ENCODE results near the gene FOSL1.

FOSL1 gene

DNA sequence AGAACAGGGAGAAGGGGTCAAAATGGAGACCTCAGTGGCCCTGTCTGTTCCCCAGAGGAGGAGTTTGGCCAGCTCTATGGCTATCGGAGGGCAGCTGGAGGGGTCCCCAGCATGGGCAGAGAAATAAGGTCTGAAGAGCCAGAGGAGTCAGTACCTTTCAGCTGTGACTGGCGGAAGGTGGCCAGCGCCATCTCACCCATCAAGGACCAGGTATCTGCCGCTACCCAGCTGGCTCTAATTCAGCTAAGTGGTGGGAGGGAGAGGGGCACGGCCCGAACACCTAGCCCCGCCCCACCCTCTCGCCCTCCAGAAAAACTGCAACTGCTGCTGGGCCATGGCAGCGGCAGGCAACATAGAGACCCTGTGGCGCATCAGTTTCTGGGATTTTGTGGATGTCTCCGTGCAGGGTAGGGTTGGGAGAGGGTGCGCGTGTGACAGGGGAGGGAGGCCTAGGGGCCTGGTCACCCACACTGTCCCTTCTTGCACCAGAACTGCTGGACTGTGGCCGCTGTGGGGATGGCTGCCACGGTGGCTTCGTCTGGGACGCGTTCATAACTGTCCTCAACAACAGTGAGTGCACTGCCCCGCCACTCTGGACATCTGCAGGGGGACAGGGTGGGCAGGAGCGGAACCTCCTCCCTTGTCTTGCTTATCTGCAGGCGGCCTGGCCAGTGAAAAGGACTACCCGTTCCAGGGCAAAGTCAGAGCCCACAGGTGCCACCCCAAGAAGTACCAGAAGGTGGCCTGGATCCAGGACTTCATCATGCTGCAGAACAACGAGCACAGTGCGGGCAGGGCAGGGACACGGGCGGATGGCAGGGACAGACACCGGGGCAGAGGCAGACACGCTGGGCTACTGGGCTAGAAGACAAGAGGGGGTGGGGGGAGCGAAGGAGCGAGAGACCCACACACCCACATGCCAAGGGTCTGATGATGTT lies 17.8 kb downstream of the FOSL1 start:
- DNase-seq (ENCODE audit: low read depth), result no peak

GRCh38 chr11:65880844-65881421 lies 19.3 kb downstream of the FOSL1 start:
- no peak for DNase-seq (ENCODE audit: low read depth)

- no peak for DNase-seq (ENCODE audit: low read depth)
Measured at GRCh38 chr11:65880027-65880426, 20.2 kb downstream of the FOSL1 start.

GRCh38 chr11:65879617-65880016 lies 20.6 kb downstream of the FOSL1 start, which contains the start of gene CTSW:
Gene CTSW, plus strand, starts transcription at chr11:65879837. Its CDS starts 18 bp downstream, at chr11:65879855.
- DNase-seq (ENCODE audit: low read depth), result no peak

DNA sequence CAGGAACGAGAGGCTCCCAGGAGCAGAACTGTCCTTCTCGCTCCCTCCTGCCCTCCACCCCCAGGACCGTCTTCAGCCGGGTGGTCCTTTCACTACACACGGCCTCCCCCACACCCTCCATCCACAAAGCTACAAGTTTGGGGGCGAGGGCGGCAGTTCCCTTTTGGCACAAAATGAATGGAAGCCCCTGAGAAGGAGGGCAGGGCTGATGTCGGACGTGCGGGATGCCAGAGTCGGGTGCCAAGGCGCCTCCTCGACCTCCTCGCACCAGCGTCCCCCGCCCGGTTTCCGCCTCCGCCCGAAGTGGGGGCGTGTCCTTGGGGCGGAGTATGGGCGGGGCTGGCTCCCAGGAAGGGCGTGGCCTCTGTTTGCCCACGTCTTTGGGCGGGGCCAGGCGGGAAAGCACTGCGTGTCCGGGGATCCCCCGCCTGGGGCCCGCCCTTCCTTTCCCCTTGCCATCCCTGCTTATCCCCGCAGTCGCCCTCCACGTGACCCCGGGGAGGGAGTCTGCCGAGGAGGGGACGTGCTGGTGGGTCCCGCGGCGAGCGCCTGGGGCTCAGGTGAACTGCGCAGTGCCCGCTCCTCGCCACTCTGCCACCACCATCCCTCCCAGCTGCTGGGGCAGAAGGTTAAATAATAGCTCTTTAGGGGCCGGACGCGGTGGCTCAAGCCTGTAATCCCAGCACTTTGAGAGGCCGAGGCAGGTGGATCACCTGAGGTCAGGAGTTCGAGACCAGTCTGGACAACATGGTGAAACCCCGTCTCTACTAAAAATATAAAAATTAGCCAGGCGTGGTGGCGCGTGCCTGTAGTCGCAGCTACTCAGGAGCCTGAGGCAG lies 26.7 kb downstream of the FOSL1 start:
- peak; percentile 96 for DNase-seq (ENCODE audit: low read depth)

- DNase-seq (ENCODE audit: low read depth), result no peak
Measured at GRCh38 chr11:65872586-65873317, 27.4 kb downstream of the FOSL1 start, which contains the start of gene EFEMP2. Gene EFEMP2, minus strand, starts transcription at chr11:65872800. Its CDS starts 446 bp downstream, at chr11:65872354.

GRCh38 chr11:65871811-65872548 lies 28.2 kb downstream of the FOSL1 start:
- no peak for DNase-seq (ENCODE audit: low read depth)

DNA sequence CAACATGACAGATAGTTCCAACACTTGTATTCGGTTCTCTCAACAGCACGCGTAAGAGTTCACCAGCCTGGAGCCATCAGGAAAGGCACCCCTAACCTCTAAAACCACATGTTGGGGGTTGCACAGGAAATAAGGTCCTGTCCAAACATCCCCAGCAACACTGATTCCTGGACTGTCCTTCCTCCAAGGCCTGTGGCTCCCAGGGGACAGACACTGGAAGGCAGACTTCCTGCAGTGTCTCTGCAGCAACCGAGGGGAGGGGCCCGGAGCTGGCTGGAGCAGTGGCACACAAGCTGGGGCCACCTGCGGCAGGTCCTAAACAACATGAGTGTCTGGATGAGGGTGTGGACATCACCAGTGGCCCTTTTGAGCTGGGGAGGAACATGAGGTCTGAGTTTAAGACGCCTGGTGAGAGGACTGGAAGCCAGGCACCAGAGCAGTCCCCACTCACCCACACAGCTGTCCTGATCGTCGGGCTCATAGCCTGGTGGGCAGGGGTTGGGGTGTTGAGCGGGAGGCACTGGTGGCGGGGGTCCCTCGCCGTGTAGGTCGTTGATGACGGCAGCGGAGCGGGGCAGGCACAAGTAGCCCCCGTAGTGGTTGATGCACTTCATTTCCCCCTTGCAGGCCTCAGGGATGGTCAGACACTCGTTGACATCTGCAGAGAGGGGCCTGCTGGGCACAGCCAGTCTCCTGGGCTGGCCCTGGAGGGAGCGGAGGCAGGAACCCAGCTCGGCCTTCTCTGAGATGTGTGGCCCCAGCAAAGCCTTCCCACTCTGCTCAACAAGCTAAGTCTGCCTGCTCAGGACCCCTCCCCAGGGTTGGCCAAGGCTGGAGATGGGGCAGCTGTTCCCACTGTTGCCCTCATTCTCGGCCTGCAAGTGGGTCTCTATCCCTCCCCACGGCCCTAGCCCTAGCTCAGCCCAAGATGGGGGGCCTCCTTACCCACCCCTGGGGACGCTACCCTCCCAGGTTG lies 29.2 kb downstream of the FOSL1 start:
- DNase-seq (ENCODE audit: low read depth), result no peak

GRCh38 chr11:65870307-65870658 lies 29.9 kb downstream of the FOSL1 start:
- DNase-seq (ENCODE audit: low read depth), result no peak

- DNase-seq (ENCODE audit: low read depth), result no peak
Measured at GRCh38 chr11:65869643-65870306, 30.4 kb downstream of the FOSL1 start.

DNA sequence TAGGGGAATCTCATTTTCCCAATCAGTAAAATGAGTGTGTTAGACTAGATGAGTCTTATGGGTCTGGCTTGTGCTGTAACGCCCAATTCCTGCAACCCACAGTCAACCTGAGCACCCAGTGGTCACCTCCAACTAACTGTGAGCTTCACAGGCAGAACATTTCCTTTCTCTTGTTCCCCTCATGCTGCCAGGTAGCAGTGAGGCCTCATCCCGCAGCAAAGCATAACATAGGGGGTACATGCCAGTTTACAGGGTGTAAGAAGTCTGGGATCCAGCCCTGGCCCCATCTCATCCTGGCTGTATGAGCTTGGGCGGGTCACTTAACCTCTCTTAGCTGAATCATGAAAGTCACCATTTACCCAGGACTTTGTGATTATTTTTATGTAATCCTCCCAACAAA lies 31.3 kb downstream of the FOSL1 start:
- no peak for DNase-seq (ENCODE audit: low read depth)

DNA sequence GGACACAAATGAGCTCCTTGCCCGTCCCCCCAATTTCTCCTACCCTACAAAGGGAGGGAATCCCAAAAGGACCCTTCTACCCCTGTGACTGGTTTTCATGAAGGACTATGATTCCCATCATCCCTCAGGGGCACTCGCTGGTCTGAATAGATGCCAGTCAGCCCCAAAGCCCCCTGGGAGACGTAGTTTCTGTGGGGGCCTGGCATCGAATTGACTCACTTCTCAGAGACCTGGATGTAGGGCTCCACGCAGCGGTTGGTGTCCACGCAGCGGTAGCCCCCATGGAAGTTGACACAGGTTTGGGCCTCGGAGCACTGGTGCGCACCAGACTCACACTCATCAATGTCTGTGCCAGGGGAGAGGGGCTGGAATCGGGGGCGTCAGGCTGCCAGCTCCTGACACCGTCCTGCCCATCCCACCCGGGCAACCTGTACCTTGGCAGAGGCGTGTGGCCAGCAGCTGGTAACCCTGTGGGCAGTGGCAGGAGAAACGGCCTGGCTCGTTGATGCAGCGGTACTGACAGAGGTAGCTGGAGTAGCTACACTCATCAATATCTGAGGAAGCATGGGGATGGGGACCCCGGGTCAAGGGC lies 32.0 kb downstream of the FOSL1 start:
- DNase-seq (ENCODE audit: low read depth), result no peak

DNA sequence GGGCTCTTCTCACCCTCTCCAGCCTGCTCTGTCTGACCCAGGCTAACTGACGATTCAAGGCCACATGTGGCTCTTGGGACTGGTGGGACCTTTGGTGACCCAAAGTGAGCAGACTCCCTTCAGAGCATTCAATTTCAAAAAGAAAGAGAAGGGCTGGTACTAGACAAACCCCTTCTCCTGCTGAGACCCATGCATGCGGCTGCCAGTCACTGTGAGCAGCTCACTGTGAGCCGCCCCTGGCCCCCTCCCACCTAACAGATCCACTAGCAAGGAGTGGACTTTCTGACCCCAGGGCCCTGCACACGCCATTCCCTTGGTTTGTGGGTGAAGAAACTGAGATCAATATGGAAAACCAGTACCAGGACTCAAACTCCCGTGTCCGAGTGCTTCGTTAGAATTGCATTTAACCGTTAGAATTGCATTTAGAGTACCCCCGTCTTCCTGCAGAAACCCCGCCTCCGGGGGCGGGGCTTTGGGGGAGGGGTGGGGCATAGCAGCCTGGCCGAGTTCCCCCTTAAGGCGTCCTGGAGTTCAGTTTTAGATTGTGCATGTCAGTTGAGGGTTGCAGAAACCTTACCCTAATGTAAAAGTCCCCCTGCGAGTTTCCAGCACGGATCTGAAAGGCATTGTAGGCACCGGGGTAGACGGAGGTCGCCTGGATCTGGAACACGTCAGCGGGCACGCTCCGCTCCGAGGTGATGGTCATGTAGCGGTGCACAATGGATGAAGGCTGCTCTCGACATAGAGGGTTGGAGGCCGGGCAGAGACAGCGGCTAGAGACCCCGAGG lies 32.7 kb downstream of the FOSL1 start:
- no peak for DNase-seq (ENCODE audit: low read depth)

DNA sequence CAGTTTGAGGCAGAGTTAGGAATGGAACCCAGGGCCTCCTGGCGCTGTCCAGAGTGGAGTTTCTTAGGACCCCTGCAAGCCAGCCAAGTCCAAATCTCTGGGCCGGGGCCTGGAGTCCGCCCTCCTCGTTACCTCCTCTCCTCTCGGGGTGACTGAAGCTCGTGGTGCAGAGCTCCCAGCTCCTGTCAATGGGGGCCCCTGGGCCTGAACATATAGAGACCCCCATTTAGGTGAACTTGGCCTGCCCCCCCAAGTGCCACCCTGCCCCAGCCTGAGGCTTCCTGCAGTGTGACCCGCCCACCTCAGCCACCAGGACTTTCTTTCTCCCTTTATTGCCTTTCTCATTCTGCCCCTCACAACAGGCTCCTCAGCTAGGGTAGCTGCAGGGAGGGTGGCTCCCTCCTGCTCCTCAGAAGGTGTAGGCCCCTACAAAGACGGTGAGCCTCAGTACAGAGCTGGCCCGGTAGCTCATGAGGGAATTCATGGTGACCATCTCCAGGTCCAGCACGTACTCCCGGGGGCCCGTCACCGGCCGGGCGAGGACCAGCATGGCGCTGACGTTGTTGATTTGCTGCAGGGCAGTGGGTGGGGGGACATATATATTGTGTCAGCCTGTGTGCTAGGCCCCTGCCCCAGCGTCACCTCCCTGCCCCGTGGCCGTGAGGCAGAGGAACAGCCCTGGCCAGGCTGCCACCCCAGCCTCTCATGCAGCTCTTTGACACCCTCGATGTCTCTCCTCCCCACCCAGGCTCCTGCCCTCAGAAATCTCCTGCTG lies 33.5 kb downstream of the FOSL1 start:
- DNase-seq (ENCODE audit: low read depth), result no peak

DNA sequence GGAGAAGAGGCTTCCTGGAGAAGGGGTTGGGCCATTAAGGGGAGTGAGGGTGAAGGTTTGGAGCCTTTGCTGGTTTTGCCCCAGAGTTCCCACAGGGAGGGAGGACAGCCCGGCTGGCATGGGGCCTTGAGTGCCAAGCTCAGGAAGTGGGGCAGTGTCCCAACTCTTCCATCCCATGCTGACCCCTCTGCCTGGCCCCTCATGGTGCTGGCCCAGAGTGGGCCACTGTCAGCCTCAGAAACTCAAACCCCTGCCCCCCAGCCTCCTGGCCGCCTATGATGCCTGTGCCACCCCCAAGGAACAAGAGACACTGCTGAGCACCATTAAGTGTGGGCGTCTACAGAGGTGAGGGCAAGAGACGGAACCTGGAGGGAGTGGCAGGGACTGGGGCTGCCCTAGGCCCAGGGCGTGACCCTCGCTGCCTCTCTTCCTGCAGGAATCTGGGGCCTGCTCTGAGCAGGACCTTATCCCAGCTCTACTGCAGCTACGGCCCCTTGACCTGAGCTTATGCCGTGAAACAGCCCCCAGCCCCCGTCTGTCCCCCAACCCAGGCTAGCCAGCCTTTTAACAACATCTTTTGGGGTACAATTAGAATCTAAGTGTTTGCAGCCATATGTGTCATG lies 34.5 kb downstream of the FOSL1 start:
- DNase-seq (ENCODE audit: low read depth), result no peak

- DNase-seq (ENCODE audit: low read depth), result no peak
Measured at GRCh38 chr11:65864706-65865471, 35.3 kb downstream of the FOSL1 start.
